K562 (cell line): ENCODE results near the gene RPS6KA2.

Experiments used
- CTCF ChIP-seq, 3 experiments: IDR thresholded peaks in 2 of 3; conservative IDR thresholded peaks in 1 of 3; 2 replicates each; pipeline ENCODE4 v1.5.1; 2011 to 2012; ENCODE audit warnings: low read length in 3 of 3, mild to moderate bottlenecking in 3 of 3, control low read depth in 2 of 3, improper control_type of control experiment in 1 of 3, inconsistent platforms in 1 of 3, low read depth in 1 of 3, mixed read lengths in 1 of 3, moderate library complexity in 1 of 3; ENCODE audit not compliant: insufficient read depth in 2 of 3
- E2F6 ChIP-seq, 2 experiments: IDR thresholded peaks; 2 replicates each; pipeline ENCODE4 v1.6.1; 2011; ENCODE audit warnings: borderline replicate concordance in 1 of 2, control low read depth in 1 of 2, low read depth in 1 of 2, low read length in 1 of 2, mild to moderate bottlenecking in 1 of 2, mixed read lengths in 1 of 2, moderate library complexity in 1 of 2; ENCODE audit not compliant: insufficient read depth in 1 of 2, insufficient read length in 1 of 2, poor library complexity in 1 of 2, severe bottlenecking in 1 of 2; ENCODE audit errors: extremely low read depth in 1 of 2
- KDM2B ChIP-seq: fragments of 250-450 bp; sonication (Bioruptor Pico); IDR thresholded peaks from 2 replicates; pipeline ENCODE4 v1.8.0; 2021; ENCODE audit warnings: mild to moderate bottlenecking, moderate library complexity
- MAFK ChIP-seq: IDR thresholded peaks from 2 replicates; pipeline ENCODE4 v1.6.1; 2011; ENCODE audit warnings: low read length, improper control_type of control experiment
- TAF1 ChIP-seq: IDR thresholded peaks from 2 replicates; pipeline ENCODE4 v1.6.1; 2011; ENCODE audit warnings: mild to moderate bottlenecking, low read length, moderate library complexity; ENCODE audit not compliant: insufficient read depth, control insufficient read depth, severe bottlenecking; ENCODE audit errors: extremely low read depth
- USF1 ChIP-seq: sonication (generic); formaldehyde crosslinking; IDR thresholded peaks from 2 replicates; pipeline ENCODE4 v1.9.0; 2022; ENCODE audit warnings: mild to moderate bottlenecking, missing genetic modification reagents
- ZNF263 ChIP-seq: sonication (generic); formaldehyde crosslinking; IDR thresholded peaks from 2 replicates; pipeline ENCODE4 v1.8.0; 2022; ENCODE audit warnings: mild to moderate bottlenecking, missing genetic modification reagents, borderline replicate concordance

GRCh38 chr6:166478782-166479592 lies 148.1 kb downstream of the RPS6KA2 start:
- TF ChIP-seq KDM2B (CRISPR knock-in tag) (no peak), MAFK (no peak), USF1 (CRISPR knock-in tag) (no peak), CTCF (IDR thresholded peaks at IDR 0.05 in 2 of 3, conservative IDR thresholded peaks at IDR 0.05 in 1 of 3; ENCODE audit: insufficient read depth in 2 of 3, low read depth in 1 of 3, low read length in 3 of 3) (no peak), E2F6 (IDR thresholded peaks at IDR 0.05; ENCODE audit: borderline replicate concordance in 1 of 2, extremely low read depth in 1 of 2, insufficient read depth in 1 of 2, insufficient read length in 1 of 2, low read depth in 1 of 2, low read length in 1 of 2, poor library complexity in 1 of 2, severe bottlenecking in 1 of 2) (no peak), ZNF263 (no peak), TAF1 (no peak)
